ENCODE data around the gene KCTD21. TPM values are rescaled to one million over a fixed set of nuclear protein-coding genes. Genes with fewer than 3 reads are reported as not detected.

KCTD21 gene
- total RNA-seq, 3 donors from 2014 or later, result 7.5 to 11.1 (median 8.1) TPM

- H3K4me1 ChIP-seq (ENCODE audit: low read depth), result peaks cover 14% of the 10 kb centered on the region
- H3K9me3 ChIP-seq, result no peaks in the 10 kb centered on the region
- intact Hi-C loops (cut with DNase I, micrococcal nuclease), result no loop called here
- no peaks in the 10 kb centered on the region for H3K36me3 ChIP-seq (ENCODE audit: low read depth)
- TF ChIP-seq CTCF (IDR thresholded peaks at IDR 0.05), result no peak
- ATAC-seq, result no peak
- peak in 1 of 3 donors; percentile 32 for DNase-seq
- H3K4me3 ChIP-seq, result no peak overlapping the region
These were observed 2.6 kb upstream of the KCTD21 start for GRCh38 chr11:78190871-78191538.

- no peaks in the 10 kb centered on the region for H3K9me3 ChIP-seq
- H3K4me3 ChIP-seq, result no peak overlapping the region
- no peak for TF ChIP-seq CTCF (IDR thresholded peaks at IDR 0.05)
- no peaks in the 10 kb centered on the region for H3K36me3 ChIP-seq (ENCODE audit: low read depth)
- peaks cover 14% of the 10 kb centered on the region for H3K4me1 ChIP-seq (ENCODE audit: low read depth)
- ATAC-seq, result no peak
- peak in 1 of 3 donors; percentile 31 for DNase-seq
- intact Hi-C loops (cut with DNase I, micrococcal nuclease), result no loop called here
These were observed 1.9 kb upstream of the KCTD21 start for GRCh38 chr11:78190374-78190773.

GRCh38 chr11:78189851-78190250, 1.4 kb upstream of the KCTD21 start:
- no peak for TF ChIP-seq CTCF (IDR thresholded peaks at IDR 0.05)
- H3K4me1 ChIP-seq (ENCODE audit: low read depth), result peaks cover 14% of the 10 kb centered on the region
- H3K9me3 ChIP-seq, result no peaks in the 10 kb centered on the region
- H3K4me3 ChIP-seq, result no peak overlapping the region
- H3K36me3 ChIP-seq (ENCODE audit: low read depth), result no peaks in the 10 kb centered on the region
- ATAC-seq (no peak), DNase-seq (peak in 1 of 3 donors; percentile 46)
- intact Hi-C loops (cut with DNase I, micrococcal nuclease), result no loop called here

DNA sequence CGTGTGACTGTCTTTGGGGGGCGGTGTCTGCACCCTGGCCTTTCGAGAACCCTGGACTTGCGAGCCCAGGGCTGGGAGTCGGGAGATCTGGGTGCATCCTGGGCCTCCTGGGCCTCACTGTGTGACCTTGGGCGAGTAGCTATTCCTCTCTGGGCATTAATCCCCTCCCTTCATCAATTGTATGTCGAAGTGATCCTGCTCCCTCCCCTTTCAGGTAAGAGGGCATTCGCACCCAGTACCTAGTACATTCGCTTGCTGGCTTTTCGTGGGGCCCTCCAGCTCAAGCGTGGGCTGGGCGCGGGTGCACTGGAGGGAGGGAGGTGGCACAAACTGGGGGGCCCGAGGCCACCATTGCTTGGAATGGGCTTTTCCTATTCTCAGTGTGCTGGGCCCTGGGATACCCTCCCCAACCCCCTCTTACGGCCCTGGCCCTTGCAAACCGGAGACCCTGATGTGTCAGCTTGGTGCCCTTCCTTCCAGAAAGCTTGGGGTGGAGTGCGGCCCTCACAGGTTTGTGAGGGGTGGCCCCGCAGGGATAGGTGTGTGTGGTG, 823 bp upstream of the KCTD21 start:
- H3K36me3 ChIP-seq (ENCODE audit: low read depth), result no peaks in the 10 kb centered on the region
- DNase-seq, result peak in 1 of 3 donors; percentile 54
- H3K9me3 ChIP-seq, result no peaks in the 10 kb centered on the region
- intact Hi-C loops (cut with DNase I, micrococcal nuclease), result no loop called here
- peak overlapping the region; percentile 84 for H3K4me3 ChIP-seq
- peaks cover 14% of the 10 kb centered on the region for H3K4me1 ChIP-seq (ENCODE audit: low read depth)
- TF ChIP-seq CTCF (IDR thresholded peaks at IDR 0.05), result no peak
- no peak for ATAC-seq

- Histone ChIP-seq H3K36me3 (ENCODE audit: low read depth) (no peaks in the 10 kb centered on the region), H3K4me1 (ENCODE audit: low read depth) (peaks cover 14% of the 10 kb centered on the region), H3K9me3 (no peaks in the 10 kb centered on the region), H3K4me3 (peak overlapping the region; percentile 84)
- ATAC-seq, result peak; percentile 56
- no peak for TF ChIP-seq CTCF (IDR thresholded peaks at IDR 0.05)
- DNase-seq, result no peak
- intact Hi-C loops (cut with DNase I, micrococcal nuclease), result no loop called here
These were observed 800 bp downstream of the KCTD21 start for GRCh38 chr11:78187366-78188285.

Data from mucosa of descending colon (tissue), 3 donors.